ENCODE measurements around the gene RALGPS2.

The RALGPS2 gene

GRCh38 chr1:178774263-178774662 lies 49.2 kb downstream of the RALGPS2 start:
- no peak for DNase-seq (ENCODE audit: low read depth, low spot score)
- no peaks in the 10 kb centered on the region for H3K36me3 ChIP-seq (ENCODE audit: insufficient read depth, low read length)
- H3K4me3 ChIP-seq = no peak overlapping the region
- TF ChIP-seq FOXP2 (optimal IDR thresholded peaks at IDR 0.05; ENCODE audit: control extremely low read depth, extremely low read length, insufficient read depth) (no peak), EZH2 (IDR thresholded peaks at IDR 0.05) (no peak), POLR2AphosphoS5 (IDR thresholded peaks at IDR 0.05; ENCODE audit: borderline replicate concordance, low read depth, low read length) (no peak)
- no peaks in the 10 kb centered on the region for H3K9me3 ChIP-seq (ENCODE audit: low read depth, low read length)
- no peak overlapping the region for H3K9ac ChIP-seq (ENCODE audit: insufficient read length)
- H3K27ac ChIP-seq = no peak overlapping the region

DNA sequence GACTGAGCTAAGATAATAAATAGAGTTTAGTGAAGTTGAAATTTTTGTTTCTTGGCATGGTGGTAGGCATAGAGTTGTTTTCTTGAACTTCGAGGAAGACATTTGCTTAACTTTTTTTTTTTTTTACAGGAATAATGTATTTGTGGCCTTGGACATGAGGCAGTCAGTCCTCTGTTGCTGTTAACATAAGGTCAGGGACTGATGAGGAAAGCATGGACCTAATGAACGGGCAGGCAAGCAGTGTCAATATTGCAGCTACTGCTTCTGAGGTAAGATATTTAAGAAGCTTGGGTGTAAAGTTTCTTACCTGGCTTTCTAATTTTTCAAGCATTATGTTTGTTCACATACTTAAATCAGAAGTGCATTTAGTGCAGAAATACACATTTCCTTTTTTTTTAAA lies 51.5 kb downstream of the RALGPS2 start:
- no peak for DNase-seq (ENCODE audit: low read depth, low spot score)
- Histone ChIP-seq H3K9me3 (ENCODE audit: low read depth, low read length) (no peaks in the 10 kb centered on the region), H3K27ac (no peak overlapping the region), H3K4me3 (no peak overlapping the region), H3K9ac (ENCODE audit: insufficient read length) (no peak overlapping the region), H3K36me3 (ENCODE audit: insufficient read depth, low read length) (no peaks in the 10 kb centered on the region)
- TF ChIP-seq EZH2 (IDR thresholded peaks at IDR 0.05) (no peak), POLR2AphosphoS5 (IDR thresholded peaks at IDR 0.05; ENCODE audit: borderline replicate concordance, low read depth, low read length) (no peak), FOXP2 (optimal IDR thresholded peaks at IDR 0.05; ENCODE audit: control extremely low read depth, extremely low read length, insufficient read depth) (no peak)

DNA sequence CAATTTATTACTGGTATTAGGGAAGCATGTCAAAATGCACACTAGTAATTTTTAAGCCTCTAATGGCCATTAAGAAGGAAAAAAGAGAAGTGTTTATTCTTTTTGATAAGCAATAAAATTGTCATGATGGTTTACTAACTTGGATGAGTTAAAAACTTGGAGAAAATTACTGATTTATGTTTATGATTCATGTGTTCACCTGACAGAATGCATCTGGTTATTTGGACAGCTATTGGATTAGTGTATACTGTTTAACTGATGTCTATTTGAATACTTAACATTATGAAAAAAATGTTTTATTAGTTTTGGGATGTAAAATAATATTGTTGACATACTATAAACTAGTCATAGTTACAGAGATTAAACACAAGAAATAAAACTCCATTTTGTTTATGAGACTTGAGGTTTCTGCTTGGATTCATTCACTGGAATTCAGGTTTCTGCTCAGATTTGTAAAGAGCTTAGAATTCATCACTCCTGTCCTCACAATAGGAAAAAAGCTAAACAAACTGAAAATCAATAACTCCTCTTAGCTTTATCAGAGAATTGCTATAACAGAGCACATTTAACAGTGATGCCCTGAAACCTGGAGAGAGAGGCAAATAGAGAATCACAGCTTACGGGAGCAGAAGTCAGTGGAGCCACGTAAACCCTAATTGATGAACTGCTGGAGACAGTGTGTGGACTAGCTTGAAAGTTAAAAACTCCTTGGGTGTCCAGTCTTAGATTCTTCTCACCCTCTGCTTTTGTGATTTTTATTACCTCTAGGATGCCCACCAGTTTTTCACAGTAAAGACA lies 56.7 kb downstream of the RALGPS2 start:
- TF ChIP-seq FOXP2 (optimal IDR thresholded peaks at IDR 0.05; ENCODE audit: control extremely low read depth, extremely low read length, insufficient read depth) (no peak), EZH2 (IDR thresholded peaks at IDR 0.05) (no peak), POLR2AphosphoS5 (IDR thresholded peaks at IDR 0.05; ENCODE audit: borderline replicate concordance, low read depth, low read length) (no peak)
- Histone ChIP-seq H3K9ac (ENCODE audit: insufficient read length) (no peak overlapping the region), H3K4me3 (no peak overlapping the region), H3K9me3 (ENCODE audit: low read depth, low read length) (no peaks in the 10 kb centered on the region), H3K36me3 (ENCODE audit: insufficient read depth, low read length) (no peaks in the 10 kb centered on the region), H3K27ac (no peak overlapping the region)
- DNase-seq (ENCODE audit: low read depth, low spot score) = no peak

GRCh38 chr1:178784131-178784536 lies 59.1 kb downstream of the RALGPS2 start:
- H3K4me3 ChIP-seq = no peak overlapping the region
- H3K9me3 ChIP-seq (ENCODE audit: low read depth, low read length) = no peaks in the 10 kb centered on the region
- no peak for DNase-seq (ENCODE audit: low read depth, low spot score)
- no peak overlapping the region for H3K27ac ChIP-seq
- H3K9ac ChIP-seq (ENCODE audit: insufficient read length) = no peak overlapping the region
- no peaks in the 10 kb centered on the region for H3K36me3 ChIP-seq (ENCODE audit: insufficient read depth, low read length)
- TF ChIP-seq FOXP2 (optimal IDR thresholded peaks at IDR 0.05; ENCODE audit: control extremely low read depth, extremely low read length, insufficient read depth) (no peak), EZH2 (IDR thresholded peaks at IDR 0.05) (no peak), POLR2AphosphoS5 (IDR thresholded peaks at IDR 0.05; ENCODE audit: borderline replicate concordance, low read depth, low read length) (no peak)

DNA sequence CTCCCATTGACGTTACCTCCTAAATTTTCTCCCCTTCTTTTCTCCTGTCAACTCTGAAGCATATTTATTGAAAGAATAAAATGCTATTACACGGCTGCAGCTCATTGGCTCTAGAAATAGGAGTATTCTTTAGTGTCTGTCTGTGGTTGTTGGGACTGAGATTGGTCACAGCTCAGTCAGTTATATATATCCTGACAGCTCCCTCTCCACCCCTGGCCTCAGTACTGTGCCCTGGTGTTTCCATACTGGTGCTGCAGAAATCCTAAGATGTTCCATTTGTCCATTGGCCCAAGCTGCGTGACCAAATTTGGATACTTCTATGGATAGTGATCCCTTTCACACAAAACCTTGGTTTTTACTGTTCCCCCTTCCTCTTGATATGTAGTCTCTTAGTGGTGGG lies 67.3 kb downstream of the RALGPS2 start:
- Histone ChIP-seq H3K27ac (no peak overlapping the region), H3K36me3 (ENCODE audit: insufficient read depth, low read length) (no peaks in the 10 kb centered on the region), H3K4me3 (no peak overlapping the region), H3K9ac (ENCODE audit: insufficient read length) (no peak overlapping the region), H3K9me3 (ENCODE audit: low read depth, low read length) (no peaks in the 10 kb centered on the region)
- DNase-seq (ENCODE audit: low read depth, low spot score) = no peak
- TF ChIP-seq POLR2AphosphoS5 (IDR thresholded peaks at IDR 0.05; ENCODE audit: borderline replicate concordance, low read depth, low read length) (no peak), EZH2 (IDR thresholded peaks at IDR 0.05) (no peak), FOXP2 (optimal IDR thresholded peaks at IDR 0.05; ENCODE audit: control extremely low read depth, extremely low read length, insufficient read depth) (no peak)

DNA sequence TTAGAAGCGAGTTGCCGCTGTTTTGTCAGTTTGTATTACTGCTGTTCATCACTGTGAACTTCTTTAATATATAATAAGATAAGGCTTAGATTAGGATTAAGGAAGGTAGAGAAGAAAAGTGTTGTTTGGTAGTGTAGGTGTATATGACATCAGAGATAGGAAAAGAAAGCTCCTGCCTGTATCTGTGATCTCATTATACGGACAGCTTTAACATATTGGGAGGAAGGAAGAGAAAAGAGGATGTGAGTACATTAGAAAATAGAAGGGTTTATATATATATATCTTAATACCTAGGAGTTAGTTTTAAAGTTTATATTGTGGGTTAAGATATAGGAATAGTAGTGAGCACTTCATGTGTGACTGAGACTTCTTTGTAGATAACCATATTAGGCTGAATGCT lies 71.0 kb downstream of the RALGPS2 start:
- Histone ChIP-seq H3K9ac (ENCODE audit: insufficient read length) (no peak overlapping the region), H3K27ac (no peak overlapping the region), H3K36me3 (ENCODE audit: insufficient read depth, low read length) (no peaks in the 10 kb centered on the region), H3K9me3 (ENCODE audit: low read depth, low read length) (no peaks in the 10 kb centered on the region), H3K4me3 (no peak overlapping the region)
- TF ChIP-seq EZH2 (IDR thresholded peaks at IDR 0.05) (no peak), FOXP2 (optimal IDR thresholded peaks at IDR 0.05; ENCODE audit: control extremely low read depth, extremely low read length, insufficient read depth) (no peak), POLR2AphosphoS5 (IDR thresholded peaks at IDR 0.05; ENCODE audit: borderline replicate concordance, low read depth, low read length) (no peak)
- no peak for DNase-seq (ENCODE audit: low read depth, low spot score)

GRCh38 chr1:178797590-178797989 lies 72.5 kb downstream of the RALGPS2 start:
- no peaks in the 10 kb centered on the region for H3K9me3 ChIP-seq (ENCODE audit: low read depth, low read length)

DNA sequence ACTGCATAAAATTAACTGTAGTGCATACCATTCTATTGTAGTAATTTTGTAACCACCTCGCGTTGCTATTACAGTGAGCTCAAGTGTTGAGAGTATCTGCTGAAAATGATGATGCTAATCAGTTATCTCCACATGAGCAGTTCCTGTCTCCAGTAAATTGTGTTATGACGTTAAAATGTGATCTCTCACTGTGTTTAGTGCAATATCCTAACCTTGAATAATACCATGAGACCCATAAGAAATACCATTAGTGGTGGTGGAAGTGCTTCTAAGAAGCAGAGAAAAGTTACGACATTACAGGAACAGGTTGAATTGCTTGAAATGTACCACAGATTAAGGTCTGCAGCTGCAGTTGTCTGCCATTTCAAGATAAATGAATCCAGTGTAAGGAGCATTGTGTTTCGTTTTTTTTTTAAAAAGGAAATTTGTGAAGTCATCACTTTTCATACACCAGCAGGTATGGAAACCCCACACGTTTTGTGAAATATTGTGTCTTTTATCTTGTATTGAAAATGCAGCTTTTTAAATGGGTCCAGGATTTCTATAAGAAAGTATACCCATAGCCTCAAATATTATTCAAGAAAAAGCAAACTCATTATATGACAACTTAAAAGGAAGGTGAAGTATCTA lies 73.3 kb downstream of the RALGPS2 start:
- H3K4me3 ChIP-seq = no peak overlapping the region
- H3K9ac ChIP-seq (ENCODE audit: insufficient read length) = no peak overlapping the region
- no peak for TF ChIP-seq FOXP2 (optimal IDR thresholded peaks at IDR 0.05; ENCODE audit: control extremely low read depth, extremely low read length, insufficient read depth)
- no peak for TF ChIP-seq POLR2AphosphoS5 (IDR thresholded peaks at IDR 0.05; ENCODE audit: borderline replicate concordance, low read depth, low read length)
- TF ChIP-seq EZH2 (IDR thresholded peaks at IDR 0.05) = no peak
- no peaks in the 10 kb centered on the region for H3K36me3 ChIP-seq (ENCODE audit: insufficient read depth, low read length)
- DNase-seq (ENCODE audit: low read depth, low spot score) = peak; percentile 20
- no peaks in the 10 kb centered on the region for H3K9me3 ChIP-seq (ENCODE audit: low read depth, low read length)
- H3K27ac ChIP-seq = peak overlapping the region; percentile 48; the same call in 1 of the 2 replicates

More at GRCh38 chr1:178797590-178797989, 72.5 kb downstream of the RALGPS2 start:
- H3K27ac ChIP-seq = peak overlapping the region; percentile 48; the same call in 1 of the 2 replicates
- TF ChIP-seq EZH2 (IDR thresholded peaks at IDR 0.05) (no peak), POLR2AphosphoS5 (IDR thresholded peaks at IDR 0.05; ENCODE audit: borderline replicate concordance, low read depth, low read length) (no peak), FOXP2 (optimal IDR thresholded peaks at IDR 0.05; ENCODE audit: control extremely low read depth, extremely low read length, insufficient read depth) (no peak)
- no peak for DNase-seq (ENCODE audit: low read depth, low spot score)
- H3K36me3 ChIP-seq (ENCODE audit: insufficient read depth, low read length) = no peaks in the 10 kb centered on the region
- H3K9ac ChIP-seq (ENCODE audit: insufficient read length) = no peak overlapping the region
- H3K4me3 ChIP-seq = no peak overlapping the region

All from SK-N-MC (cell line).